Erythroblast (primary cell): ENCODE results near the gene SLC39A8.

Experiments used
- GATA1 ChIP-seq: IDR thresholded peaks from 2 replicates; pipeline ENCODE4 v1.6.1; 2011; ENCODE audit warnings: low read depth, mild to moderate bottlenecking, control low read depth, low read length, moderate library complexity
- POLR2A ChIP-seq: IDR thresholded peaks from 2 replicates; pipeline ENCODE4 v1.6.1; 2011; ENCODE audit warnings: mild to moderate bottlenecking, low read length

GRCh38 chr4:102230194-102230593, 115.1 kb downstream of the SLC39A8 start:
- TF ChIP-seq POLR2A (no peak), GATA1 (no peak)
